ENCODE measurements around the gene ZNF628.
"Not testable (repeated sequence)": the region's sequence is repeated elsewhere in the genome, so short reads cannot be mapped to it uniquely, and the experiment has no call there.

Gene ZNF628

GRCh38 chr19:55486043-55486970 lies 9.9 kb downstream of the ZNF628 start:
- no peak for DNase-seq

GRCh38 chr19:55486971-55487923 lies 10.8 kb downstream of the ZNF628 start:
- DNase-seq, result peak; percentile 17

- no peak for DNase-seq
Observed at GRCh38 chr19:55487924-55488687, 11.7 kb downstream of the ZNF628 start, which contains the start of gene SSC5D. TSS of gene SSC5D (plus strand) at chr19:55488436. CDS start at chr19:55488590, 154 bp downstream.

- DNase-seq, result no peak
Observed at GRCh38 chr19:55488986-55489710, 12.7 kb downstream of the ZNF628 start.

- DNase-seq, result no peak
Observed at GRCh38 chr19:55489711-55490477, 13.5 kb downstream of the ZNF628 start.

GRCh38 chr19:55490478-55491432 lies 14.3 kb downstream of the ZNF628 start:
- DNase-seq, result no peak

- no peak for DNase-seq
Observed at GRCh38 chr19:55491546-55492360, 15.3 kb downstream of the ZNF628 start.

GRCh38 chr19:55492362-55492944 lies 16.0 kb downstream of the ZNF628 start:
- DNase-seq, result no peak

- no peak for DNase-seq
Observed at GRCh38 chr19:55493052-55493644, 16.7 kb downstream of the ZNF628 start.

GRCh38 chr19:55493645-55494171 lies 17.3 kb downstream of the ZNF628 start:
- no peak for DNase-seq

- no peak for DNase-seq
Observed at GRCh38 chr19:55494172-55494761, 17.9 kb downstream of the ZNF628 start.

GRCh38 chr19:55495646-55496349 lies 19.4 kb downstream of the ZNF628 start:
- DNase-seq, result no peak

GRCh38 chr19:55496820-55497219 lies 20.4 kb downstream of the ZNF628 start:
- DNase-seq, result not testable (repeated sequence)

GRCh38 chr19:55497763-55498162 lies 21.3 kb downstream of the ZNF628 start:
- no peak for DNase-seq

GRCh38 chr19:55498246-55498840 lies 21.9 kb downstream of the ZNF628 start:
- DNase-seq, result no peak

GRCh38 chr19:55500368-55500952 lies 24.0 kb downstream of the ZNF628 start:
- no peak for DNase-seq
